DOHH2 (cell line): ENCODE results near the gene TRIM47.

Experiments
- CTCF ChIP-seq: fragments of 200-600 bp; sonication (generic); IDR thresholded peaks from one replicate; pipeline ENCODE4 v1.5.1; 2014; ENCODE audit warnings: antibody characterized with exemption, mild to moderate bottlenecking, low read depth, low read length; ENCODE audit not compliant: poor library complexity, severe bottlenecking
- EZH2phosphoT487 ChIP-seq: fragments of 200-600 bp; sonication (generic); IDR thresholded peaks from 2 replicates; pipeline ENCODE4 v1.6.1; 2017; ENCODE audit warnings: borderline replicate concordance, mild to moderate bottlenecking, antibody characterized with exemption, low read length, moderate library complexity, mixed read lengths

DNA sequence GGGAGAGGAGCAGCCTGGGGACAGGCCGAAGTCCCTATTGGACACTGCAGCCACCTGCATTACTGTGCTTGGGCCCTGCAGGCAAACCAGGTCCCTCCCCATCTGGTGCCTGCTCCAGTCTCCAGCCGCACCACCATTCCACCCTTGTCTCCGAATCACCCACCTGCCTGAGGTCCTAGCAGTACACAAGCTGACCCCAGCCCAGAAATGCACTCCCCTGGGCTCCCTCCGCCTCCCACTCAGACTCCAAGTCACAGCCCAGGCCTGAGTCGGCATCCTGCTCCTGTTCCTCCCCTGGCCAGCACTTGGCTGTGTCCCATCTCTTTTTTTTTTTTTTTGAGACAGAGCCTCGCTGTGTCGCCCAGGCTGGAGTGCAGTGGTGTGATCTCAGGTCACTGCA, 40.5 kb downstream of the TRIM47 start:
- TF ChIP-seq CTCF: no peak
- TF ChIP-seq EZH2phosphoT487: no peak
